Measurements from ENCODE around the gene RREB1. TPM values are rescaled to one million over a fixed set of nuclear protein-coding genes. Genes with fewer than 3 reads are reported as not detected.

Gene RREB1
- polyA plus RNA-seq, 1 donor from 2014 or later = not detected

DNA sequence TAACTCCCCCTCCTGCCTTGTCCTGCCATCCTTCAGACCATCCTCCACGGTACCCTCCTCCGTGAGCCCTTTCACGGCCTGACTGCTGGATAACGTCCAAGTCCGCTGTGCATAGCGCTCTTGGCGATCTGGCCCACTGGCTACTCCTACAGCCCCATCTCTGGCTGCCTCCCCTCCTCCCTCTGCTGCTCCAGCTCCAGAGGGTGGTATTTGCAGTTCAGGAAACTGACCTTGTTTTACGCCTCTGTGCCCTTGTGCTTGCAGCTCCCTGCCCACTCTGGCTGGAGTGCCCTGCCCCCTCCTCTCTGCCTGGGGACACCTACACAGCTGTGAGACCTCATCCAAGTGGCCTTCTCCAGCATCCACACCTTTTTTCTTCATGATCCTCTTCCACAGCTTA is 6.5 kb upstream of the RREB1 start:
- Histone ChIP-seq H3K27ac (ENCODE audit: low read length) (no peak overlapping the region), H3K9me3 (ENCODE audit: low read length) (no peaks in the 10 kb centered on the region), H3K9me2 (ENCODE audit: insufficient read depth, low read length) (no peaks in the 10 kb centered on the region), H3K27me3 (ENCODE audit: insufficient read depth, low read depth, low read length) (peaks cover 7% of the 10 kb centered on the region), H3K9ac (ENCODE audit: low read length) (no peak overlapping the region), H3K4me2 (ENCODE audit: low read length) (no peak overlapping the region), H3K4me3 (ENCODE audit: low read length) (no peak overlapping the region), H3F3A (ENCODE audit: insufficient read depth, low read length, poor library complexity, severe bottlenecking) (no peaks in the 10 kb centered on the region), H4K20me1 (ENCODE audit: insufficient read depth) (no peaks in the 10 kb centered on the region), H3K79me2 (replicated peaks; ENCODE audit: insufficient read depth, low read length) (no peaks in the 10 kb centered on the region), H3K36me3 (ENCODE audit: insufficient read depth, low read length) (no peaks in the 10 kb centered on the region), H2AFZ (ENCODE audit: low read depth, low read length) (no peak overlapping the region)
- no peak for TF ChIP-seq TAF1 (IDR thresholded peaks at IDR 0.05; ENCODE audit: low read depth)
- TF ChIP-seq MXI1 (conservative IDR thresholded peaks at IDR 0.05; ENCODE audit: poor library complexity, severe bottlenecking) = no peak
- TF ChIP-seq, protein P1, sequence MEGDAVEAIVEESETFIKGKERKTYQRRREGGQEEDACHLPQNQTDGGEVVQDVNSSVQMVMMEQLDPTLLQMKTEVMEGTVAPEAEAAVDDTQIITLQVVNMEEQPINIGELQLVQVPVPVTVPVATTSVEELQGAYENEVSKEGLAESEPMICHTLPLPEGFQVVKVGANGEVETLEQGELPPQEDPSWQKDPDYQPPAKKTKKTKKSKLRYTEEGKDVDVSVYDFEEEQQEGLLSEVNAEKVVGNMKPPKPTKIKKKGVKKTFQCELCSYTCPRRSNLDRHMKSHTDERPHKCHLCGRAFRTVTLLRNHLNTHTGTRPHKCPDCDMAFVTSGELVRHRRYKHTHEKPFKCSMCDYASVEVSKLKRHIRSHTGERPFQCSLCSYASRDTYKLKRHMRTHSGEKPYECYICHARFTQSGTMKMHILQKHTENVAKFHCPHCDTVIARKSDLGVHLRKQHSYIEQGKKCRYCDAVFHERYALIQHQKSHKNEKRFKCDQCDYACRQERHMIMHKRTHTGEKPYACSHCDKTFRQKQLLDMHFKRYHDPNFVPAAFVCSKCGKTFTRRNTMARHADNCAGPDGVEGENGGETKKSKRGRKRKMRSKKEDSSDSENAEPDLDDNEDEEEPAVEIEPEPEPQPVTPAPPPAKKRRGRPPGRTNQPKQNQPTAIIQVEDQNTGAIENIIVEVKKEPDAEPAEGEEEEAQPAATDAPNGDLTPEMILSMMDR (IDR thresholded peaks at IDR 0.05; ENCODE audit: poor library complexity, severe bottlenecking) = no peak
- TF ChIP-seq, protein P2, sequence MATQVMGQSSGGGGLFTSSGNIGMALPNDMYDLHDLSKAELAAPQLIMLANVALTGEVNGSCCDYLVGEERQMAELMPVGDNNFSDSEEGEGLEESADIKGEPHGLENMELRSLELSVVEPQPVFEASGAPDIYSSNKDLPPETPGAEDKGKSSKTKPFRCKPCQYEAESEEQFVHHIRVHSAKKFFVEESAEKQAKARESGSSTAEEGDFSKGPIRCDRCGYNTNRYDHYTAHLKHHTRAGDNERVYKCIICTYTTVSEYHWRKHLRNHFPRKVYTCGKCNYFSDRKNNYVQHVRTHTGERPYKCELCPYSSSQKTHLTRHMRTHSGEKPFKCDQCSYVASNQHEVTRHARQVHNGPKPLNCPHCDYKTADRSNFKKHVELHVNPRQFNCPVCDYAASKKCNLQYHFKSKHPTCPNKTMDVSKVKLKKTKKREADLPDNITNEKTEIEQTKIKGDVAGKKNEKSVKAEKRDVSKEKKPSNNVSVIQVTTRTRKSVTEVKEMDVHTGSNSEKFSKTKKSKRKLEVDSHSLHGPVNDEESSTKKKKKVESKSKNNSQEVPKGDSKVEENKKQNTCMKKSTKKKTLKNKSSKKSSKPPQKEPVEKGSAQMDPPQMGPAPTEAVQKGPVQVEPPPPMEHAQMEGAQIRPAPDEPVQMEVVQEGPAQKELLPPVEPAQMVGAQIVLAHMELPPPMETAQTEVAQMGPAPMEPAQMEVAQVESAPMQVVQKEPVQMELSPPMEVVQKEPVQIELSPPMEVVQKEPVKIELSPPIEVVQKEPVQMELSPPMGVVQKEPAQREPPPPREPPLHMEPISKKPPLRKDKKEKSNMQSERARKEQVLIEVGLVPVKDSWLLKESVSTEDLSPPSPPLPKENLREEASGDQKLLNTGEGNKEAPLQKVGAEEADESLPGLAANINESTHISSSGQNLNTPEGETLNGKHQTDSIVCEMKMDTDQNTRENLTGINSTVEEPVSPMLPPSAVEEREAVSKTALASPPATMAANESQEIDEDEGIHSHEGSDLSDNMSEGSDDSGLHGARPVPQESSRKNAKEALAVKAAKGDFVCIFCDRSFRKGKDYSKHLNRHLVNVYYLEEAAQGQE (IDR thresholded peaks at IDR 0.05; ENCODE audit: borderline replicate concordance) = no peak
- TF ChIP-seq POLR2AphosphoS5 (IDR thresholded peaks at IDR 0.05) = no peak
- TF ChIP-seq SMC3 (conservative IDR thresholded peaks at IDR 0.05; ENCODE audit: poor library complexity) = no peak
- no peak for TF ChIP-seq EP300 (conservative IDR thresholded peaks at IDR 0.05; ENCODE audit: poor library complexity, severe bottlenecking)
- TF ChIP-seq EZH2 (IDR thresholded peaks at IDR 0.05; ENCODE audit: borderline replicate concordance, insufficient read depth, low read length, poor library complexity, severe bottlenecking) = no peak
- no peak for TF ChIP-seq RAD21 (conservative IDR thresholded peaks at IDR 0.05)

DNA sequence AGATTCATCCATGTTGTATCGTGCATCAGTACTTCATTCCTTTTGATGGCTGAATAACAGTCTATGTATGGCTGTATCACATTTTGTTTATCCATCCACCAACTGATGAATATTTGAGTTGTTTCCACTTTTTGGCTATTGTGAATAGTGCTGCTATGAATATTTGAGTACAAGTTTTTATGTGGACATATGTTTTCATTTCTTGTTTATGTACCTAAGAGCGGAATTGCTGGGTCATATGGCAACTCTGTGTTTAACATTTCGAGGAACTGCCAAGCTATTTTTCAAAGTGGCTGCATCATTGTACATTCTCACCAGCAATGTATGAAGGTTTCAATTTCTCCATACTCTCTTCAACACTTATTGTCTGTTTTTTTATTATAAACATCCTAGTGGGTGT is 3.0 kb upstream of the RREB1 start:
- Histone ChIP-seq H3K9ac (ENCODE audit: low read length) (no peak overlapping the region), H3K4me3 (ENCODE audit: low read length) (no peak overlapping the region), H3F3A (ENCODE audit: insufficient read depth, low read length, poor library complexity, severe bottlenecking) (no peaks in the 10 kb centered on the region), H4K20me1 (ENCODE audit: insufficient read depth) (no peaks in the 10 kb centered on the region), H3K27me3 (ENCODE audit: insufficient read depth, low read depth, low read length) (peaks cover 41% of the 10 kb centered on the region), H3K4me2 (ENCODE audit: low read length) (no peak overlapping the region), H3K36me3 (ENCODE audit: insufficient read depth, low read length) (no peaks in the 10 kb centered on the region), H3K79me2 (replicated peaks; ENCODE audit: insufficient read depth, low read length) (no peaks in the 10 kb centered on the region), H2AFZ (ENCODE audit: low read depth, low read length) (no peak overlapping the region), H3K9me2 (ENCODE audit: insufficient read depth, low read length) (no peaks in the 10 kb centered on the region), H3K27ac (ENCODE audit: low read length) (no peak overlapping the region), H3K9me3 (ENCODE audit: low read length) (no peaks in the 10 kb centered on the region)
- TF ChIP-seq EZH2 (IDR thresholded peaks at IDR 0.05; ENCODE audit: borderline replicate concordance, insufficient read depth, low read length, poor library complexity, severe bottlenecking) = no peak
- TF ChIP-seq MXI1 (conservative IDR thresholded peaks at IDR 0.05; ENCODE audit: poor library complexity, severe bottlenecking) = no peak
- TF ChIP-seq, protein P2 (IDR thresholded peaks at IDR 0.05; ENCODE audit: borderline replicate concordance) = no peak
- TF ChIP-seq TAF1 (IDR thresholded peaks at IDR 0.05; ENCODE audit: low read depth) = no peak
- TF ChIP-seq, protein P1 (IDR thresholded peaks at IDR 0.05; ENCODE audit: poor library complexity, severe bottlenecking) = no peak
- TF ChIP-seq EP300 (conservative IDR thresholded peaks at IDR 0.05; ENCODE audit: poor library complexity, severe bottlenecking) = no peak
- no peak for TF ChIP-seq POLR2AphosphoS5 (IDR thresholded peaks at IDR 0.05)
- no peak for TF ChIP-seq RAD21 (conservative IDR thresholded peaks at IDR 0.05)
- no peak for TF ChIP-seq SMC3 (conservative IDR thresholded peaks at IDR 0.05; ENCODE audit: poor library complexity)
